ENCODE data around the gene ADA.

ADA gene

GRCh38 chr20:44633187-44633810, 18.2 kb downstream of the ADA start:
- H3K4me3 ChIP-seq (replicated peaks; ENCODE audit: low read depth, low read length) = no peak overlapping the region
- no peak for DNase-seq (ENCODE audit: extremely low read depth, low read depth)
- TF ChIP-seq CTCF (IDR thresholded peaks at IDR 0.05; ENCODE audit: low read depth, low read length, missing control alignments) = no peak

GRCh38 chr20:44632103-44632752, 19.3 kb downstream of the ADA start:
- H3K4me3 ChIP-seq (replicated peaks; ENCODE audit: low read depth, low read length) = no peak overlapping the region
- no peak for DNase-seq (ENCODE audit: extremely low read depth, low read depth)
- TF ChIP-seq CTCF (IDR thresholded peaks at IDR 0.05; ENCODE audit: low read depth, low read length, missing control alignments) = no peak

DNA sequence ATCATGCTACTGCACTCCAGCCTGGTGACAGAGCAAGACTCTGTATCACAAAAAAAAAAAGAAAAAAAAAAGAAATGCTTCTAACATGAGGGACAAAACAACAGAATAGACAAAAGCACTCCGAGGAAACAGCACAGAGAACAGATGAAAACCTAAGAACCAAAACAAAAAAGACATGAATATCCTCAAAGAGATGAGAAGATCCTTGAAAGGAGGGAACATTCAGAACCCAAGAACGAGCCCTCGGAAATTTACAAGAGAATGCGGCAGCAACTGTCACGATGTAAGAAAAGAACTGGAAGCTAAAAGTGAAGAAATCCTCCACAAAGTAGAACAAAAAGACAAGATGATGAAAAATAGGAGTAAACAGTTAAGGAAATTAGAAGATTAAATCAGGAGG, 21.2 kb downstream of the ADA start:
- no peak for TF ChIP-seq CTCF (IDR thresholded peaks at IDR 0.05; ENCODE audit: low read depth, low read length, missing control alignments)
- no peak for DNase-seq (ENCODE audit: extremely low read depth, low read depth)
- H3K4me3 ChIP-seq (replicated peaks; ENCODE audit: low read depth, low read length) = no peak overlapping the region

DNA sequence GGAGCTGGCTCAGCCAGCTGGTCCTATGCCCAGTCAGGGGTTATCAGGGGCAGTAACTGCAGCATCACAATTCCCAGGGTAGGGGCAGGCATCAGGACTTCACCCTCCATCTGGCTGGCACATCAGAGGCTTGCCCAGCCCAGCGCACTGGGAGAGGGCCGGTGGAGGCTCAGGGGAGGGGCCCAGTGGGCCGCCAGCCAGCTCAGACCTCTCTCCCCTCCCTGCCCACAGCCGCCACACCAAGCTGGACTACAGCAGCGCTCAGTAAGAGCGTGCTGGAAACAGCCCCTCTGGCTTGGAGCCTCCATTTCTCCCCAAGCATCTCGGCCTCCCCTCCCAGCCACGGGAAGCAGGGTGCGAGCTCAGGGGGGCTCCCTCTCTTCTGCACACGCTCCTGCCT, 22.0 kb downstream of the ADA start:
- no peak for DNase-seq (ENCODE audit: extremely low read depth, low read depth)
- H3K4me3 ChIP-seq (replicated peaks; ENCODE audit: low read depth, low read length) = no peak overlapping the region
- TF ChIP-seq CTCF (IDR thresholded peaks at IDR 0.05; ENCODE audit: low read depth, low read length, missing control alignments) = no peak

GRCh38 chr20:44629017-44629385, 22.5 kb downstream of the ADA start:
- H3K4me3 ChIP-seq (replicated peaks; ENCODE audit: low read depth, low read length) = no peak overlapping the region
- no peak for TF ChIP-seq CTCF (IDR thresholded peaks at IDR 0.05; ENCODE audit: low read depth, low read length, missing control alignments)
- no peak for DNase-seq (ENCODE audit: extremely low read depth, low read depth)

- no peak for DNase-seq (ENCODE audit: extremely low read depth, low read depth)
- TF ChIP-seq CTCF (IDR thresholded peaks at IDR 0.05; ENCODE audit: low read depth, low read length, missing control alignments) = no peak
- no peak overlapping the region for H3K4me3 ChIP-seq (replicated peaks; ENCODE audit: low read depth, low read length)
These were observed 24.0 kb downstream of the ADA start for GRCh38 chr20:44627364-44628010.

Data from HFF-Myc (cell line).